ENCODE measurements around the gene SCAMP4.

The SCAMP4 gene

GRCh38 chr19:1956122-1956494 is 50.9 kb downstream of the SCAMP4 start:
- DNase-seq (ENCODE audit: low read depth, low spot score): no peak

- peak; percentile 30 for DNase-seq (ENCODE audit: low read depth, low spot score)
Measured at GRCh38 chr19:1956868-1957492, 51.8 kb downstream of the SCAMP4 start.

- no peak for DNase-seq (ENCODE audit: low read depth, low spot score)
Measured at GRCh38 chr19:1957562-1958248, 52.5 kb downstream of the SCAMP4 start.

GRCh38 chr19:1959928-1960589 is 54.9 kb downstream of the SCAMP4 start:
- no peak for DNase-seq (ENCODE audit: low read depth, low spot score)

GRCh38 chr19:1961000-1961883 is 56.0 kb downstream of the SCAMP4 start:
- no peak for DNase-seq (ENCODE audit: low read depth, low spot score)

- DNase-seq (ENCODE audit: low read depth, low spot score): no peak
Measured at GRCh38 chr19:1962674-1963073, 57.5 kb downstream of the SCAMP4 start.

- no peak for DNase-seq (ENCODE audit: low read depth, low spot score)
Measured at GRCh38 chr19:1967087-1967608, 61.9 kb downstream of the SCAMP4 start.

- DNase-seq (ENCODE audit: low read depth, low spot score): no peak
Measured at GRCh38 chr19:1968279-1969175, 63.3 kb downstream of the SCAMP4 start.

GRCh38 chr19:1969176-1970002 is 64.2 kb downstream of the SCAMP4 start:
- DNase-seq (ENCODE audit: low read depth, low spot score): no peak

- DNase-seq (ENCODE audit: low read depth, low spot score): no peak
Measured at GRCh38 chr19:1970003-1970805, 65.0 kb downstream of the SCAMP4 start.

- DNase-seq (ENCODE audit: low read depth, low spot score): no peak
Measured at GRCh38 chr19:1970806-1971502, 65.8 kb downstream of the SCAMP4 start.

GRCh38 chr19:1974381-1975161 is 69.4 kb downstream of the SCAMP4 start:
- DNase-seq (ENCODE audit: low read depth, low spot score): no peak

- no peak for DNase-seq (ENCODE audit: low read depth, low spot score)
Measured at GRCh38 chr19:1975162-1975480, 69.9 kb downstream of the SCAMP4 start.

Measured in ELF-1 (cell line).